Esophagus squamous epithelium (tissue), 5 donors: ENCODE results near the gene CHAD. TPM values are rescaled to one million over a fixed set of nuclear protein-coding genes. Genes with fewer than 3 reads are reported as not detected.

Experiments used
- DNase-seq: peaks from one replicate; lab custom pipeline; 2025; lab: John Stamatoyannopoulos, UW
- H3K27ac ChIP-seq, 4 donors: fragments of 200-600 bp; sonication (generic); one replicate each; pipeline ENCODE4 v1.5.1; 2016 to 2019; ENCODE audit warnings: mild to moderate bottlenecking in 1 of 4
- H3K27me3 ChIP-seq, 4 donors: fragments of 200-600 bp; sonication (generic); 1 replicate in 3 of 4; 2 replicates in 1 of 4; pipeline versions ENCODE4 v1.5.1 to v1.6.0; 2017 to 2021; ENCODE audit warnings: antibody characterized with exemption in 1 of 4
- H3K36me3 ChIP-seq, 3 donors: fragments of 200-600 bp; sonication (generic); one replicate each; pipeline ENCODE4 v1.5.1; 2016 to 2019
- H3K4me1 ChIP-seq, 3 donors: fragments of 200-600 bp; sonication (generic); one replicate each; pipeline ENCODE4 v1.5.1; 2017 to 2019
- H3K4me3 ChIP-seq, 4 donors: fragments of 200-600 bp; sonication (generic); 1 replicate in 3 of 4; 2 replicates in 1 of 4; pipeline ENCODE4 v1.5.1; 2016 to 2019; ENCODE audit warnings: mild to moderate bottlenecking in 2 of 4, moderate library complexity in 1 of 4
- H3K9me3 ChIP-seq, 3 donors: fragments of 200-600 bp; sonication (generic); one replicate each; pipeline ENCODE4 v1.5.1; 2016 to 2019
- CTCF ChIP-seq, 6 experiments: fragments of 450-650 bp in 4 of 6; fragments of 200-600 bp in 2 of 6; sonication (generic) in 2 of 6; IDR thresholded peaks; one replicate each; pipeline ENCODE4 v1.5.1; 2016 to 2019; ENCODE audit warnings: antibody characterized with exemption in 6 of 6, mild to moderate bottlenecking in 4 of 6, moderate library complexity in 4 of 6
- POLR2A ChIP-seq, 4 donors: fragments of 450-650 bp; IDR thresholded peaks; one replicate each; pipeline ENCODE4 v1.6.1; 2017; ENCODE audit warnings: antibody characterized with exemption in 4 of 4, mild to moderate bottlenecking in 4 of 4, moderate library complexity in 3 of 4
- WGBS, 2 donors: methylation state at CpG; one replicate each; pipeline ENCODE4 v1.1.5; 2018; 5-methylcytosine and 5-hydroxymethylcytosine counted together
- intact Hi-C: fragments of 100-400 bp; cut with DNase I; formaldehyde crosslinking; loops from one replicate; pipeline ENCODE4 v1.15.0; 2022
- total RNA-seq, 4 donors: library from RNA; depleted of rRNA; stranded (reverse); fragments of >200 nt; gene quantifications; one replicate each; pipeline ENCODE4 v1.1.0, GENCODE V29; 2016
- donor health status: DM: yes; HTN: yes; CAD: no.

CHAD gene
- total RNA-seq, 4 donors from 2014 or later = 0.19 to 0.80 TPM; not detected in 2

GRCh38 chr17:50445730-50446325 is 22.9 kb downstream of the CHAD start:
- Histone ChIP-seq H3K4me3 (no peak overlapping the region), H3K9me3 (no peaks in the 10 kb centered on the region), H3K4me1 (peaks cover 7 to 31% (median 9%) of the 10 kb centered on the region in 3 donors), H3K27ac (no peak overlapping the region), H3K36me3 (no peaks in the 10 kb centered on the region), H3K27me3 (no peaks in the 10 kb centered on the region)
- intact Hi-C loops = no loop called here
- WGBS, 2 donors = 28 to 32% methylated on average over 1 of the region's 1 CpG
- TF ChIP-seq POLR2A (IDR thresholded peaks at IDR 0.05) (no peak), CTCF (IDR thresholded peaks at IDR 0.05) (no peak)
- no peak for DNase-seq

GRCh38 chr17:50444841-50445715 is 23.6 kb downstream of the CHAD start:
- Histone ChIP-seq H3K4me3 (no peak overlapping the region), H3K27me3 (no peaks in the 10 kb centered on the region), H3K36me3 (no peaks in the 10 kb centered on the region), H3K4me1 (peaks cover 7 to 36% (median 13%) of the 10 kb centered on the region in 3 donors), H3K27ac (no peak overlapping the region), H3K9me3 (no peaks in the 10 kb centered on the region)
- WGBS, 2 donors = 84 to 90% methylated on average over 6 of the region's 6 CpGs
- intact Hi-C loops = no loop called here
- no peak for TF ChIP-seq CTCF (IDR thresholded peaks at IDR 0.05)
- TF ChIP-seq POLR2A (IDR thresholded peaks at IDR 0.05) = no peak
- DNase-seq = no peak

DNA sequence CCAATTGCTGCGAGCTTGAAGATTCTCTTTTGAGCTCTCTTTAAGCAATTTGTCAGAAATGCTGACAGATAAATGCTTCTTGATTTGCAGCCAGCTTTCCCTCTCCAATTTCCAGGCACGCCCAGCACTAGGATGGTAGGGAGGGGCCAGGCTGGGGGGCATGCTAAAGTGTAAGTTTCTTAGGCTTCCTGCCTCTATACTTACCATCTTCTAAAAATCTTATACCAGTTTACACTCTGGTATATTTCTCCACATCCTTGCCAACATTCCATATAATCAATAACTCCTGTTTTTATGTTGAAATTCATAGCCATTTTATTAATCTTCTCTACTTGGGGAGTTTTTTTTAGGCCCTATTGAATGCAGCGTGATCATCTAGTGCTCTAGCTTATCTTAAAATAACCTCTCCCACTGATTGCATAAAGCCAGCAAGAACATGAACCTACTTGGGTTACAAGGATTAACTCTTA is 25.1 kb downstream of the CHAD start:
- no peak overlapping the region for H3K4me3 ChIP-seq
- H3K27ac ChIP-seq = peak overlapping the region in 2 of 4 donors; percentile 22 to 50
- DNase-seq = no peak
- TF ChIP-seq CTCF (IDR thresholded peaks at IDR 0.05) (no peak), POLR2A (IDR thresholded peaks at IDR 0.05) (no peak)
- intact Hi-C loops = no loop called here
- no peaks in the 10 kb centered on the region for H3K36me3 ChIP-seq
- no peaks in the 10 kb centered on the region for H3K27me3 ChIP-seq
- 31 to 33% methylated on average over 3 of the region's 3 CpGs for WGBS, 2 donors
- H3K4me1 ChIP-seq = peaks cover 7 to 40% (median 13%) of the 10 kb centered on the region in 3 donors
- H3K9me3 ChIP-seq = no peaks in the 10 kb centered on the region

DNA sequence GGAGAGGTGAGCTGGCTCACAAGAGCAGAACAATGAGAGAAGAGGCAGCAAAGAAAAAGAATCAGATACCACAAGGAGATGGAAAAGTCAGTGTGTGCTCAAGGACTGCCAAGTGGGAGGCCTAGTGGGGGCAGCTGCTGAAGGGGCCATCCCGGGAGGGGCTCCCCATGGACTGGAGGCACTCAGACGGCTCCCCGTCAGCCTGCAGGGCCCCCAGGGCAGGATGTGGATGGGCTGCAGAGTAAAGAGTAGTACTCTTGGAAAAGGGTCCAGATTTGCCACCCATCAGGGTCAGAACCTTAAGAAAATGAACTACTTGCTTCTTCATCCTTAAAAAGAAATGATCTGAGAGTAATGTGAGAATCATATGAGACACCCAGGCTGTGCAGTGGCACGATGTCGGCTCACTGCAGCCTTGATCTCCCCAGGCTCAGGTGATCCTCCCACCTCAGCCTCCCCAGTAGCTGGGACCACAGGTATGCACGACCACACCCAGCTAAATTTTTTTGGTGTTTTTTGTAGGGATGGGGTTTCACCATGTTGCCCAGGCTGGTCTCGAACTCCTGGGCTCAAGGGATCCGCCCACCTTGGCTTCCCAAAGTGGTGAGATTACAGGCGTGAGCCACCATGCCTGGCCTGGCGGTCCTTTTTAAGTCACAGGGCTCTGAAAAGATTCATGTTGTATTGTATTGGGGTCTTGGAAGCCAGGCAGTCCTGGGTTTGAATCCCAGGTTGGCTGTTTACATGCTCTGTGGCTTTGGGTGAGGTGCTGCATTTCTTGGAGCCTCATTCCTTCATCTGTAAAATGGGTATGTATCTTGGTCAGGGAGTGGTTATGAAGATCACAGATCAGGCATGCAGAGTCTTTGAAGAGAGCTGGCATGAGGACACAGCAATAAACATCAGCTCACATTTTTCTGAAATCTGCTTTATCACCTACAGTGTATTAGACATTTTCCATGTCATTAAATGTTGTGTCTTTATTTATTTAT is 27.5 kb downstream of the CHAD start:
- TF ChIP-seq CTCF (IDR thresholded peaks at IDR 0.05) (no peak), POLR2A (IDR thresholded peaks at IDR 0.05) (no peak)
- DNase-seq = no peak
- peaks cover 7 to 40% (median 13%) of the 10 kb centered on the region in 3 donors for H3K4me1 ChIP-seq
- intact Hi-C loops = no loop called here
- H3K36me3 ChIP-seq = no peaks in the 10 kb centered on the region
- H3K27me3 ChIP-seq = no peaks in the 10 kb centered on the region
- peak overlapping the region in 1 of 4 donors; percentile 3 for H3K27ac ChIP-seq
- 78 to 89% methylated on average over 8 to 10 of the region's 10 CpGs for WGBS, 2 donors
- H3K9me3 ChIP-seq = no peaks in the 10 kb centered on the region
- no peak overlapping the region for H3K4me3 ChIP-seq
